Measurements from ENCODE around the gene ZDHHC6. TPM values are rescaled to one million over a fixed set of nuclear protein-coding genes. Genes with fewer than 3 reads are reported as not detected.
A peak's percentile ranks its signal among the peaks of the same experiment; 100 is the strongest.
"Not testable (repeated sequence)": the region's sequence is repeated elsewhere in the genome, so short reads cannot be mapped to it uniquely, and the experiment has no call there.

Gene ZDHHC6
- total and polyA plus RNA-seq, 3 experiments from 2014 or later = 48.3 to 56.4 (median 49.3) TPM

- ChIA-PET POLR2A (no interaction called here), CTCF (no interaction called here)
- Histone ChIP-seq H3K27ac (ENCODE audit: low read depth, low read length) (no peak overlapping the region), H3K4me3 (ENCODE audit: low read length) (no peak overlapping the region), H3K27me3 (ENCODE audit: insufficient read depth, low read length, poor library complexity, severe bottlenecking) (no peaks in the 10 kb centered on the region), H3K4me1 (ENCODE audit: insufficient read depth, low read length) (no peaks in the 10 kb centered on the region), H3K9me3 (ENCODE audit: low read length) (no peaks in the 10 kb centered on the region), H3K36me3 (ENCODE audit: insufficient read depth, low read length) (peaks cover 52% of the 10 kb centered on the region)
- no peaks in the 10 kb centered on the region for H3K27me3 Mint-ChIP-seq
- peak overlapping the region in 3 of 8 donors; percentile 14 to 84 (median 23) for H3K27ac Mint-ChIP-seq
- peaks cover 12 to 86% (median 38%) of the 10 kb centered on the region in 3 donors for H3K36me3 Mint-ChIP-seq
- no peak for DNase-seq
- H3K4me1 Mint-ChIP-seq = no peaks in the 10 kb centered on the region
- no peaks in the 10 kb centered on the region for H3K9me3 Mint-ChIP-seq
- H3K4me3 Mint-ChIP-seq = no peak overlapping the region
These were observed 34.0 kb downstream of the ZDHHC6 start for GRCh38 chr10:112412696-112413095.

GRCh38 chr10:112409755-112410154 lies 37.0 kb downstream of the ZDHHC6 start:
- ChIA-PET CTCF (no interaction called here), POLR2A (no interaction called here)
- H3K36me3 ChIP-seq (ENCODE audit: insufficient read depth, low read length) = peaks cover 63% of the 10 kb centered on the region
- H3K4me3 ChIP-seq (ENCODE audit: low read length) = no peak overlapping the region
- no peak overlapping the region for H3K27ac ChIP-seq (ENCODE audit: low read depth, low read length)
- no peak for DNase-seq
- peaks cover 0 to 5% (median 0%) of the 10 kb centered on the region in 3 donors for H3K4me1 Mint-ChIP-seq
- peak overlapping the region in 3 of 8 donors; percentile 29 to 73 (median 48) for H3K27ac Mint-ChIP-seq
- H3K36me3 Mint-ChIP-seq = peaks cover 12 to 89% (median 33%) of the 10 kb centered on the region in 3 donors
- no peaks in the 10 kb centered on the region for H3K9me3 Mint-ChIP-seq
- no peaks in the 10 kb centered on the region for H3K27me3 ChIP-seq (ENCODE audit: insufficient read depth, low read length, poor library complexity, severe bottlenecking)
- no peaks in the 10 kb centered on the region for H3K9me3 ChIP-seq (ENCODE audit: low read length)
- no peaks in the 10 kb centered on the region for H3K4me1 ChIP-seq (ENCODE audit: insufficient read depth, low read length)
- H3K4me3 Mint-ChIP-seq = no peak overlapping the region
- H3K27me3 Mint-ChIP-seq = no peaks in the 10 kb centered on the region

GRCh38 chr10:112409299-112409698 lies 37.4 kb downstream of the ZDHHC6 start:
- H3K4me3 Mint-ChIP-seq = no peak overlapping the region
- ChIA-PET CTCF (no interaction called here), POLR2A (no interaction called here)
- Histone ChIP-seq H3K27ac (ENCODE audit: low read depth, low read length) (no peak overlapping the region), H3K9me3 (ENCODE audit: low read length) (no peaks in the 10 kb centered on the region), H3K36me3 (ENCODE audit: insufficient read depth, low read length) (peaks cover 67% of the 10 kb centered on the region), H3K4me3 (ENCODE audit: low read length) (no peak overlapping the region), H3K27me3 (ENCODE audit: insufficient read depth, low read length, poor library complexity, severe bottlenecking) (no peaks in the 10 kb centered on the region), H3K4me1 (ENCODE audit: insufficient read depth, low read length) (no peaks in the 10 kb centered on the region)
- H3K4me1 Mint-ChIP-seq = peaks cover 0 to 5% (median 0%) of the 10 kb centered on the region in 3 donors
- H3K36me3 Mint-ChIP-seq = peaks cover 12 to 90% (median 35%) of the 10 kb centered on the region in 3 donors
- H3K9me3 Mint-ChIP-seq = no peaks in the 10 kb centered on the region
- DNase-seq = no peak
- no peaks in the 10 kb centered on the region for H3K27me3 Mint-ChIP-seq
- peak overlapping the region in 2 of 8 donors; percentile 33 to 48 for H3K27ac Mint-ChIP-seq

- ChIA-PET POLR2A (no interaction called here), CTCF (no interaction called here)
- Histone ChIP-seq H3K36me3 (ENCODE audit: insufficient read depth, low read length) (peaks cover 65% of the 10 kb centered on the region), H3K27ac (ENCODE audit: low read depth, low read length) (no peak overlapping the region), H3K4me3 (ENCODE audit: low read length) (no peak overlapping the region), H3K4me1 (ENCODE audit: insufficient read depth, low read length) (no peaks in the 10 kb centered on the region), H3K9me3 (ENCODE audit: low read length) (no peaks in the 10 kb centered on the region), H3K27me3 (ENCODE audit: insufficient read depth, low read length, poor library complexity, severe bottlenecking) (no peaks in the 10 kb centered on the region)
- peaks cover 0 to 5% (median 4%) of the 10 kb centered on the region in 3 donors for H3K4me1 Mint-ChIP-seq
- peaks cover 12 to 93% (median 36%) of the 10 kb centered on the region in 3 donors for H3K36me3 Mint-ChIP-seq
- no peak overlapping the region for H3K4me3 Mint-ChIP-seq
- peak overlapping the region in 3 of 8 donors; percentile 9 to 86 (median 27) for H3K27ac Mint-ChIP-seq
- H3K9me3 Mint-ChIP-seq = no peaks in the 10 kb centered on the region
- no peak for DNase-seq
- no peaks in the 10 kb centered on the region for H3K27me3 Mint-ChIP-seq
These were observed 39.0 kb downstream of the ZDHHC6 start for GRCh38 chr10:112407696-112408095.

- DNase-seq; H3K4me3 ChIP-seq (ENCODE audit: low read length); H3K4me1 Mint-ChIP-seq; POLR2A ChIA-PET; H3K27ac ChIP-seq (ENCODE audit: low read depth, low read length); H3K27me3 Mint-ChIP-seq; H3K9me3 ChIP-seq (ENCODE audit: low read length); H3K4me1 ChIP-seq (ENCODE audit: insufficient read depth, low read length); H3K4me3 Mint-ChIP-seq; H3K27me3 ChIP-seq (ENCODE audit: insufficient read depth, low read length, poor library complexity, severe bottlenecking); CTCF ChIA-PET; H3K9me3 Mint-ChIP-seq: not testable (repeated sequence)
- peak overlapping the region in 2 of 8 donors; percentile 14 to 19 for H3K27ac Mint-ChIP-seq
- peaks cover 62% of the 10 kb centered on the region for H3K36me3 ChIP-seq (ENCODE audit: insufficient read depth, low read length)
- H3K36me3 Mint-ChIP-seq = peaks cover 12 to 93% (median 44%) of the 10 kb centered on the region in 3 donors
These were observed 39.9 kb downstream of the ZDHHC6 start for GRCh38 chr10:112406806-112407205.

GRCh38 chr10:112404617-112405016 lies 42.1 kb downstream of the ZDHHC6 start:
- ChIA-PET CTCF (no interaction called here), POLR2A (no interaction called here)
- Histone ChIP-seq H3K4me1 (ENCODE audit: insufficient read depth, low read length) (no peaks in the 10 kb centered on the region), H3K27ac (ENCODE audit: low read depth, low read length) (no peak overlapping the region), H3K36me3 (ENCODE audit: insufficient read depth, low read length) (peaks cover 57% of the 10 kb centered on the region), H3K27me3 (ENCODE audit: insufficient read depth, low read length, poor library complexity, severe bottlenecking) (no peaks in the 10 kb centered on the region), H3K4me3 (ENCODE audit: low read length) (no peak overlapping the region), H3K9me3 (ENCODE audit: low read length) (no peaks in the 10 kb centered on the region)
- Mint-ChIP-seq H3K9me3 (no peaks in the 10 kb centered on the region), H3K27ac (peak overlapping the region in 2 of 8 donors; percentile 46 to 51), H3K4me3 (no peak overlapping the region), H3K27me3 (no peaks in the 10 kb centered on the region), H3K4me1 (peaks cover 0 to 5% (median 4%) of the 10 kb centered on the region in 3 donors), H3K36me3 (peaks cover 17 to 91% (median 41%) of the 10 kb centered on the region in 3 donors)
- no peak for DNase-seq

- ChIA-PET POLR2A (no interaction called here), CTCF (interaction anchor here (0.8 kb wide), 1 partner anchor 16 kb away, joined by 3 read pairs; no protein-coding TSS in a partner anchor)
- H3K27ac Mint-ChIP-seq = peak overlapping the region in 3 of 8 donors; percentile 22 to 64 (median 33)
- Histone ChIP-seq H3K4me3 (ENCODE audit: low read length) (no peak overlapping the region), H3K36me3 (ENCODE audit: insufficient read depth, low read length) (peaks cover 48% of the 10 kb centered on the region), H3K4me1 (ENCODE audit: insufficient read depth, low read length) (no peaks in the 10 kb centered on the region), H3K27me3 (ENCODE audit: insufficient read depth, low read length, poor library complexity, severe bottlenecking) (no peaks in the 10 kb centered on the region), H3K27ac (ENCODE audit: low read depth, low read length) (no peak overlapping the region), H3K9me3 (ENCODE audit: low read length) (no peaks in the 10 kb centered on the region)
- H3K4me1 Mint-ChIP-seq = peaks cover 0 to 5% (median 4%) of the 10 kb centered on the region in 3 donors
- H3K4me3 Mint-ChIP-seq = no peak overlapping the region
- peaks cover 12 to 88% (median 34%) of the 10 kb centered on the region in 3 donors for H3K36me3 Mint-ChIP-seq
- H3K9me3 Mint-ChIP-seq = no peaks in the 10 kb centered on the region
- no peak for DNase-seq
- H3K27me3 Mint-ChIP-seq = no peaks in the 10 kb centered on the region
These were observed 43.8 kb downstream of the ZDHHC6 start for GRCh38 chr10:112402917-112403316.

- Histone ChIP-seq H3K27ac (ENCODE audit: low read depth, low read length) (no peak overlapping the region), H3K4me3 (ENCODE audit: low read length) (no peak overlapping the region), H3K36me3 (ENCODE audit: insufficient read depth, low read length) (peaks cover 40% of the 10 kb centered on the region), H3K9me3 (ENCODE audit: low read length) (no peaks in the 10 kb centered on the region), H3K4me1 (ENCODE audit: insufficient read depth, low read length) (no peaks in the 10 kb centered on the region), H3K27me3 (ENCODE audit: insufficient read depth, low read length, poor library complexity, severe bottlenecking) (no peaks in the 10 kb centered on the region)
- no peaks in the 10 kb centered on the region for H3K27me3 Mint-ChIP-seq
- ChIA-PET POLR2A (no interaction called here), CTCF (no interaction called here)
- no peaks in the 10 kb centered on the region for H3K9me3 Mint-ChIP-seq
- DNase-seq = no peak
- peaks cover 9 to 14% (median 11%) of the 10 kb centered on the region in 3 donors for H3K4me1 Mint-ChIP-seq
- H3K4me3 Mint-ChIP-seq = no peak overlapping the region
- H3K27ac Mint-ChIP-seq = no peak overlapping the region
- peaks cover 5 to 41% (median 16%) of the 10 kb centered on the region in 3 donors for H3K36me3 Mint-ChIP-seq
These were observed 49.1 kb downstream of the ZDHHC6 start for GRCh38 chr10:112397592-112397991.

Data from CD8-positive, alpha-beta memory T cell (primary cell).